ENCODE data around the gene HERC4.

Gene HERC4

DNA sequence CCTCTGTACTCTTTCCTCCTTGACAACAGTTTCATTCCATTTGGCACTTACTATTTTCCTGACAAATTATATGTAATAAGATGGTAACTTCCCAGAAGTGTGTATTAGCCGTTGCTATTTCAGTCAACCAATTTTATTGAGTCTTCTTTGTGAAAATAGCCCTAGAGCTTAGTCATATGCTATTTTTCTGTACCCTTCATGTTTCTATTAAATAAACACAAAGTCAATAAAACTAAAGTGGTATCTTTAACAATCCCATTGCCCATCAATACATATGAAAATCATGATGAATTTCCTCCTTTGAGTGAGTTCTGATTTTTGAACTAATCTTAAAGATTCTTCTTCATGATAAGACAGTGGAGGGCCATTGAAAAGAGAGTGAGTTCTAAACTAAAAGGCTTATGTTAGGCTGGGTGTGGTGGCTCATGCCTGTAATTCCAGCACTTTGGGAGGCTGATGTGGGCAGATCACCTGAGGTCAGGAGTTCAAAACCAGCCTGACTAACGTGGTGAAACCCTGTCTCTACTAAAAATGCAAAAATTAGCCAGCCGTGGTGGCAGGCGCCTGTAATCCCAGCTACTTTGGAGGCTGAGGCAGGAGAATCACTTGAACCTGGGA is 28.3 kb upstream of the HERC4 start:
- no peaks in the 10 kb centered on the region for H3K36me3 ChIP-seq (ENCODE audit: insufficient read depth)
- no peak overlapping the region for H3K27ac ChIP-seq
- TF ChIP-seq, protein P1, sequence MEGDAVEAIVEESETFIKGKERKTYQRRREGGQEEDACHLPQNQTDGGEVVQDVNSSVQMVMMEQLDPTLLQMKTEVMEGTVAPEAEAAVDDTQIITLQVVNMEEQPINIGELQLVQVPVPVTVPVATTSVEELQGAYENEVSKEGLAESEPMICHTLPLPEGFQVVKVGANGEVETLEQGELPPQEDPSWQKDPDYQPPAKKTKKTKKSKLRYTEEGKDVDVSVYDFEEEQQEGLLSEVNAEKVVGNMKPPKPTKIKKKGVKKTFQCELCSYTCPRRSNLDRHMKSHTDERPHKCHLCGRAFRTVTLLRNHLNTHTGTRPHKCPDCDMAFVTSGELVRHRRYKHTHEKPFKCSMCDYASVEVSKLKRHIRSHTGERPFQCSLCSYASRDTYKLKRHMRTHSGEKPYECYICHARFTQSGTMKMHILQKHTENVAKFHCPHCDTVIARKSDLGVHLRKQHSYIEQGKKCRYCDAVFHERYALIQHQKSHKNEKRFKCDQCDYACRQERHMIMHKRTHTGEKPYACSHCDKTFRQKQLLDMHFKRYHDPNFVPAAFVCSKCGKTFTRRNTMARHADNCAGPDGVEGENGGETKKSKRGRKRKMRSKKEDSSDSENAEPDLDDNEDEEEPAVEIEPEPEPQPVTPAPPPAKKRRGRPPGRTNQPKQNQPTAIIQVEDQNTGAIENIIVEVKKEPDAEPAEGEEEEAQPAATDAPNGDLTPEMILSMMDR (conservative IDR thresholded peaks at IDR 0.05; ENCODE audit: low read depth, low read length) = no peak
- H4K20me1 ChIP-seq (ENCODE audit: insufficient read depth) = no peaks in the 10 kb centered on the region
- H3K27me3 ChIP-seq (ENCODE audit: insufficient read depth, low read depth) = no peaks in the 10 kb centered on the region
- H2AFZ ChIP-seq (ENCODE audit: low read depth) = no peak overlapping the region
- no peak overlapping the region for H3K4me3 ChIP-seq (IDR thresholded peaks at IDR 0.05; ENCODE audit: insufficient read depth, low read depth, low read length)
- H3K4me2 ChIP-seq = no peak overlapping the region
- H3K79me2 ChIP-seq (ENCODE audit: insufficient read depth, low read depth) = no peaks in the 10 kb centered on the region
- H3K4me1 ChIP-seq (ENCODE audit: low read depth, poor library complexity, severe bottlenecking) = no peaks in the 10 kb centered on the region
- no peak overlapping the region for H3K9ac ChIP-seq

DNA sequence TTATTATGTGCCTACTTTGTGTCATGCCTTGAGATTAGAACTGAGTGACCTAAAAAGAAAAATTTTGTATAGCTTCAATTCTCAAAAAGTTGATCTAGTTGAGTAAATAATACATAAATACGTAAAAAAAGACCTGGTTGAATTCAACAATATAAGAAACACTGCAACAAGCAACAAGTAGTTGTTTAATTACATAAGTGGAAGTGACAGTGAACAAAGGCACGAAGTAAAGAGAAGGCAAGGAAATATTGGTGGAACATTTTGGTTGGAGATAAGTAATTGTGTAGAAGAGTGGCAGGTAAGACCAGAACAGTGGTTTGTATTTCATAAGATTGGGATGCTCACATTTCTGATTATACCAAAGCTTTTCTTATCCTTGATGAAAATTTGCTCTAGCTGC is 26.0 kb upstream of the HERC4 start:
- Histone ChIP-seq H3K79me2 (ENCODE audit: insufficient read depth, low read depth) (no peaks in the 10 kb centered on the region), H4K20me1 (ENCODE audit: insufficient read depth) (no peaks in the 10 kb centered on the region), H3K4me3 (IDR thresholded peaks at IDR 0.05; ENCODE audit: insufficient read depth, low read depth, low read length) (no peak overlapping the region), H3K4me2 (no peak overlapping the region), H3K4me1 (ENCODE audit: low read depth, poor library complexity, severe bottlenecking) (no peaks in the 10 kb centered on the region), H2AFZ (ENCODE audit: low read depth) (no peak overlapping the region), H3K36me3 (ENCODE audit: insufficient read depth) (no peaks in the 10 kb centered on the region), H3K27ac (no peak overlapping the region), H3K9ac (no peak overlapping the region), H3K27me3 (ENCODE audit: insufficient read depth, low read depth) (no peaks in the 10 kb centered on the region)
- TF ChIP-seq, protein P1 (conservative IDR thresholded peaks at IDR 0.05; ENCODE audit: low read depth, low read length) = no peak

DNA sequence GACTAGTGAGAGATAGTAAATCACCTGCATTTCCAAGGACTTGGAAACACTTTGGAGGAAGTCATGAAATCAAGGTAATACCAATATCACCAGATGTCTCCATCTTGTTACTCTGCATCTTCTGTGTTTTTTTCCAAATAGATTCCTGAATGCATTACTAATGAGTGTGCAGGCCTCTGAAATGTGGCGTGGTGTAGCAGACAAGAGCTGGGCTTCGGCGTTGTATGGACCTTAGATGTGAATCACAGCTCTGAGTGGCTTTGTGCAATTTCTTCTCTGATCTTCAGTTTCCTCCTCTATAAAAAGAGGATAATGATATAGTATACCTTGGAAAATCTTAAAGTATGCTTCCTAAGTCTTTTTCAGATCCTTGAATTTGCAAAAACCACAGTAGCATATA is 24.7 kb upstream of the HERC4 start:
- Histone ChIP-seq H3K27me3 (ENCODE audit: insufficient read depth, low read depth) (no peaks in the 10 kb centered on the region), H3K4me2 (no peak overlapping the region), H3K27ac (no peak overlapping the region), H2AFZ (ENCODE audit: low read depth) (no peak overlapping the region), H3K9ac (no peak overlapping the region), H4K20me1 (ENCODE audit: insufficient read depth) (no peaks in the 10 kb centered on the region), H3K4me3 (IDR thresholded peaks at IDR 0.05; ENCODE audit: insufficient read depth, low read depth, low read length) (no peak overlapping the region), H3K36me3 (ENCODE audit: insufficient read depth) (no peaks in the 10 kb centered on the region), H3K79me2 (ENCODE audit: insufficient read depth, low read depth) (no peaks in the 10 kb centered on the region), H3K4me1 (ENCODE audit: low read depth, poor library complexity, severe bottlenecking) (no peaks in the 10 kb centered on the region)
- TF ChIP-seq, protein P1 (conservative IDR thresholded peaks at IDR 0.05; ENCODE audit: low read depth, low read length) = no peak

DNA sequence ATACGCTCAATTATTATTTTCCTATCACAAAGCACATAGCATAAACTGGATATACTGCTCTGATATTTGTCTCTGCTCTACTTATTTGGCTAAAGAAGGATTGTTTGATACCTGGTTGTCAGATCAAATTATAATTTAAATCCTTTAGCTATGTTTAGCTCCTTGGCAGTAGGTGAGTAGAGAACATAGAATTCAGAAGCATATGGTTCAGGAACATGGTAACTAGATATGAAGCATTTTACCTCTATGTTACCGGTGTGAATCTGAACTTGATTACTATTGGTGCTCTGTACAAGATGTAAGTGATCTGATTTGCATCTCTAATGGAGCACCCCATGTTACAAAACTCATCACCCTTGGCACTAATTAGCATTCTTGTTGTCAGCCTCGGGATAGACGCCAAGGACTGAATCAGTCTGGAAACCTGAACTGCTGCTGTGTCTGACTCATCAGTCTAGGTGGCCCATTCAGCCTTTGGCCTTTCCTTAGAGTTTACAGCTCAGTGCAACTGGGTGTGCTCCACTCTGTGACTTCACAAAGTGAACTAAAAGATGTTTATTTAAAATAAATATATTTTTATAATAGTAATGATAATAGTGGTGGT is 21.9 kb upstream of the HERC4 start:
- Histone ChIP-seq H2AFZ (ENCODE audit: low read depth) (no peak overlapping the region), H4K20me1 (ENCODE audit: insufficient read depth) (no peaks in the 10 kb centered on the region), H3K4me3 (IDR thresholded peaks at IDR 0.05; ENCODE audit: insufficient read depth, low read depth, low read length) (no peak overlapping the region), H3K27me3 (ENCODE audit: insufficient read depth, low read depth) (no peaks in the 10 kb centered on the region), H3K4me2 (no peak overlapping the region), H3K9ac (no peak overlapping the region), H3K27ac (no peak overlapping the region), H3K36me3 (ENCODE audit: insufficient read depth) (no peaks in the 10 kb centered on the region), H3K79me2 (ENCODE audit: insufficient read depth, low read depth) (no peaks in the 10 kb centered on the region), H3K4me1 (ENCODE audit: low read depth, poor library complexity, severe bottlenecking) (no peaks in the 10 kb centered on the region)
- TF ChIP-seq, protein P1 (conservative IDR thresholded peaks at IDR 0.05; ENCODE audit: low read depth, low read length) = no peak

Data from KMS-11 (cell line).